ENCODE results near the gene LHPP. TPM values are rescaled to one million over a fixed set of nuclear protein-coding genes. Genes with fewer than 3 reads are reported as not detected.

LHPP gene
- total and polyA plus RNA-seq, 2 experiments from 2014 or later, result 27.4 to 40.2 TPM

GRCh38 chr10:124491105-124491504, 29.5 kb downstream of the LHPP start:
- peaks cover 5% of the 10 kb centered on the region for H3K27me3 Mint-ChIP-seq (ENCODE audit: insufficient read depth, low read depth, poor library complexity)
- peaks cover 23% of the 10 kb centered on the region for H3K4me1 Mint-ChIP-seq
- Histone ChIP-seq H3K27me3 (ENCODE audit: insufficient read depth) (no peaks in the 10 kb centered on the region), H3K4me1 (ENCODE audit: insufficient read depth) (peaks cover 17% of the 10 kb centered on the region), H3K4me2 (no peak overlapping the region), H3K79me2 (replicated peaks; ENCODE audit: insufficient read depth) (no peaks in the 10 kb centered on the region), H3K9me2 (ENCODE audit: insufficient read depth) (no peaks in the 10 kb centered on the region), H3K27ac (ENCODE audit: low read depth) (no peak overlapping the region), H3K36me3 (ENCODE audit: insufficient read depth) (no peaks in the 10 kb centered on the region; the same call in 1 of the 2 replicates), H4K20me1 (replicated peaks; ENCODE audit: insufficient read depth) (no peaks in the 10 kb centered on the region; the same call in 1 of the 2 replicates), H3K4me3 (no peak overlapping the region), H2AFZ (no peak overlapping the region), H3F3A (replicated peaks; ENCODE audit: low read depth) (0 out of 2 replicates have a peak, but pooled peaks cover 4% of the 10 kb centered on the region)
- H3K9me3 Mint-ChIP-seq, result peaks cover 14% of the 10 kb centered on the region
- ATAC-seq (no peak), DNase-seq (ENCODE audit: low spot score) (no peak)
- no peak overlapping the region for H3K4me3 Mint-ChIP-seq
- TF ChIP-seq STAT1 (IDR thresholded peaks at IDR 0.05; ENCODE audit: unreplicated experiment), result no peak
- TF ChIP-seq EZH2 (IDR thresholded peaks at IDR 0.05; ENCODE audit: low read depth, unreplicated experiment), result no peak
- TF ChIP-seq EZH2phosphoT487 (IDR thresholded peaks at IDR 0.05; ENCODE audit: unreplicated experiment), result no peak
- TF ChIP-seq, protein P1, sequence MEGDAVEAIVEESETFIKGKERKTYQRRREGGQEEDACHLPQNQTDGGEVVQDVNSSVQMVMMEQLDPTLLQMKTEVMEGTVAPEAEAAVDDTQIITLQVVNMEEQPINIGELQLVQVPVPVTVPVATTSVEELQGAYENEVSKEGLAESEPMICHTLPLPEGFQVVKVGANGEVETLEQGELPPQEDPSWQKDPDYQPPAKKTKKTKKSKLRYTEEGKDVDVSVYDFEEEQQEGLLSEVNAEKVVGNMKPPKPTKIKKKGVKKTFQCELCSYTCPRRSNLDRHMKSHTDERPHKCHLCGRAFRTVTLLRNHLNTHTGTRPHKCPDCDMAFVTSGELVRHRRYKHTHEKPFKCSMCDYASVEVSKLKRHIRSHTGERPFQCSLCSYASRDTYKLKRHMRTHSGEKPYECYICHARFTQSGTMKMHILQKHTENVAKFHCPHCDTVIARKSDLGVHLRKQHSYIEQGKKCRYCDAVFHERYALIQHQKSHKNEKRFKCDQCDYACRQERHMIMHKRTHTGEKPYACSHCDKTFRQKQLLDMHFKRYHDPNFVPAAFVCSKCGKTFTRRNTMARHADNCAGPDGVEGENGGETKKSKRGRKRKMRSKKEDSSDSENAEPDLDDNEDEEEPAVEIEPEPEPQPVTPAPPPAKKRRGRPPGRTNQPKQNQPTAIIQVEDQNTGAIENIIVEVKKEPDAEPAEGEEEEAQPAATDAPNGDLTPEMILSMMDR (conservative IDR thresholded peaks at IDR 0.05; ENCODE audit: low read depth in 2 of 2), result no peak
- TF ChIP-seq, protein P2, sequence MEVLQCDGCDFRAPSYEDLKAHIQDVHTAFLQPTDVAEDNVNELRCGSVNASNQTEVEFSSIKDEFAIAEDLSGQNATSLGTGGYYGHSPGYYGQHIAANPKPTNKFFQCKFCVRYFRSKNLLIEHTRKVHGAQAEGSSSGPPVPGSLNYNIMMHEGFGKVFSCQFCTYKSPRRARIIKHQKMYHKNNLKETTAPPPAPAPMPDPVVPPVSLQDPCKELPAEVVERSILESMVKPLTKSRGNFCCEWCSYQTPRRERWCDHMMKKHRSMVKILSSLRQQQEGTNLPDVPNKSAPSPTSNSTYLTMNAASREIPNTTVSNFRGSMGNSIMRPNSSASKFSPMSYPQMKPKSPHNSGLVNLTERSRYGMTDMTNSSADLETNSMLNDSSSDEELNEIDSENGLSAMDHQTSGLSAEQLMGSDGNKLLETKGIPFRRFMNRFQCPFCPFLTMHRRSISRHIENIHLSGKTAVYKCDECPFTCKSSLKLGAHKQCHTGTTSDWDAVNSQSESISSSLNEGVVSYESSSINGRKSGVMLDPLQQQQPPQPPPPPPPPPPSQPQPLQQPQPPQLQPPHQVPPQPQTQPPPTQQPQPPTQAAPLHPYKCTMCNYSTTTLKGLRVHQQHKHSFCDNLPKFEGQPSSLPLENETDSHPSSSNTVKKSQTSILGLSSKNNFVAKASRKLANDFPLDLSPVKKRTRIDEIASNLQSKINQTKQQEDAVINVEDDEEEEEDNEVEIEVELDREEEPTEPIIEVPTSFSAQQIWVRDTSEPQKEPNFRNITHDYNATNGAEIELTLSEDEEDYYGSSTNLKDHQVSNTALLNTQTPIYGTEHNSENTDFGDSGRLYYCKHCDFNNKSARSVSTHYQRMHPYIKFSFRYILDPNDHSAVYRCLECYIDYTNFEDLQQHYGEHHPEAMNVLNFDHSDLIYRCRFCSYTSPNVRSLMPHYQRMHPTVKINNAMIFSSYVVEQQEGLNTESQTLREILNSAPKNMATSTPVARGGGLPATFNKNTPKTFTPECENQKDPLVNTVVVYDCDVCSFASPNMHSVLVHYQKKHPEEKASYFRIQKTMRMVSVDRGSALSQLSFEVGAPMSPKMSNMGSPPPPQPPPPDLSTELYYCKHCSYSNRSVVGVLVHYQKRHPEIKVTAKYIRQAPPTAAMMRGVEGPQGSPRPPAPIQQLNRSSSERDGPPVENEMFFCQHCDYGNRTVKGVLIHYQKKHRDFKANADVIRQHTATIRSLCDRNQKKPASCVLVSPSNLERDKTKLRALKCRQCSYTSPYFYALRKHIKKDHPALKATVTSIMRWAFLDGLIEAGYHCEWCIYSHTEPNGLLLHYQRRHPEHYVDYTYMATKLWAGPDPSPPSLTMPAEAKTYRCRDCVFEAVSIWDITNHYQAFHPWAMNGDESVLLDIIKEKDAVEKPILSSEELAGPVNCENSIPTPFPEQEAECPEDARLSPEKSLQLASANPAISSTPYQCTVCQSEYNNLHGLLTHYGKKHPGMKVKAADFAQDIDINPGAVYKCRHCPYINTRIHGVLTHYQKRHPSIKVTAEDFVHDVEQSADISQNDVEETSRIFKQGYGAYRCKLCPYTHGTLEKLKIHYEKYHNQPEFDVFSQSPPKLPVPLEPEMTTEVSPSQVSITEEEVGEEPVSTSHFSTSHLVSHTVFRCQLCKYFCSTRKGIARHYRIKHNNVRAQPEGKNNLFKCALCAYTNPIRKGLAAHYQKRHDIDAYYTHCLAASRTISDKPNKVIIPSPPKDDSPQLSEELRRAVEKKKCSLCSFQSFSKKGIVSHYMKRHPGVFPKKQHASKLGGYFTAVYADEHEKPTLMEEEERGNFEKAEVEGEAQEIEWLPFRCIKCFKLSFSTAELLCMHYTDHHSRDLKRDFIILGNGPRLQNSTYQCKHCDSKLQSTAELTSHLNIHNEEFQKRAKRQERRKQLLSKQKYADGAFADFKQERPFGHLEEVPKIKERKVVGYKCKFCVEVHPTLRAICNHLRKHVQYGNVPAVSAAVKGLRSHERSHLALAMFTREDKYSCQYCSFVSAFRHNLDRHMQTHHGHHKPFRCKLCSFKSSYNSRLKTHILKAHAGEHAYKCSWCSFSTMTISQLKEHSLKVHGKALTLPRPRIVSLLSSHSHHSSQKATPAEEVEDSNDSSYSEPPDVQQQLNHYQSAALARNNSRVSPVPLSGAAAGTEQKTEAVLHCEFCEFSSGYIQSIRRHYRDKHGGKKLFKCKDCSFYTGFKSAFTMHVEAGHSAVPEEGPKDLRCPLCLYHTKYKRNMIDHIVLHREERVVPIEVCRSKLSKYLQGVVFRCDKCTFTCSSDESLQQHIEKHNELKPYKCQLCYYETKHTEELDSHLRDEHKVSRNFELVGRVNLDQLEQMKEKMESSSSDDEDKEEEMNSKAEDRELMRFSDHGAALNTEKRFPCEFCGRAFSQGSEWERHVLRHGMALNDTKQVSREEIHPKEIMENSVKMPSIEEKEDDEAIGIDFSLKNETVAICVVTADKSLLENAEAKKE (CRISPR knock-in tag; IDR thresholded peaks at IDR 0.05), result no peak
- no peak for TF ChIP-seq JUNB (IDR thresholded peaks at IDR 0.05; ENCODE audit: unreplicated experiment)
- no peak for TF ChIP-seq CREB1 (CRISPR knock-in tag; IDR thresholded peaks at IDR 0.05; ENCODE audit: low read depth)
- no peak for TF ChIP-seq ZNF331 (CRISPR knock-in tag; IDR thresholded peaks at IDR 0.05; ENCODE audit: low read depth)
- TF ChIP-seq NANOG (IDR thresholded peaks at IDR 0.05; ENCODE audit: borderline replicate concordance), result no peak
- TF ChIP-seq ETS1 (IDR thresholded peaks at IDR 0.05), result no peak
- no peak for TF ChIP-seq POLR2AphosphoS5 (IDR thresholded peaks at IDR 0.05; ENCODE audit: low read depth)
- no peak for TF ChIP-seq ZNF114 (CRISPR knock-in tag; IDR thresholded peaks at IDR 0.05)
- TF ChIP-seq REST (IDR thresholded peaks at IDR 0.05; ENCODE audit: unreplicated experiment), result no peak
- no peak overlapping the region for H3K27ac Mint-ChIP-seq
- H3K36me3 Mint-ChIP-seq (ENCODE audit: low read depth), result peaks cover 58% of the 10 kb centered on the region

Measured in GM23338 (cell line).